Measurements from ENCODE around the gene MGAT4B. TPM values are rescaled to one million over a fixed set of nuclear protein-coding genes. Genes with fewer than 3 reads are reported as not detected.

Gene MGAT4B
- total and polyA plus RNA-seq, 4 donors, result 42.0 to 156 (median 83.7) TPM

- peaks cover 16 to 44% (median 36%) of the 10 kb centered on the region in 4 donors for H3K4me1 ChIP-seq (ENCODE audit: control insufficient read depth in 4 of 4, insufficient read depth in 4 of 4, low read length in 3 of 4)
- no peak overlapping the region for H3K9ac ChIP-seq (ENCODE audit: low read depth in 1 of 2, low read length in 2 of 2)
- peaks cover 9 to 43% (median 35%) of the 10 kb centered on the region in 4 donors for H3K36me3 ChIP-seq (ENCODE audit: control insufficient read depth in 4 of 4, insufficient read depth in 3 of 4, low read depth in 1 of 4, low read length in 3 of 4)
- no peak overlapping the region for H3K4me3 ChIP-seq (ENCODE audit: low read depth in 1 of 3, low read length in 3 of 3)
- H3K9me3 ChIP-seq (ENCODE audit: control insufficient read depth in 4 of 4, low read length in 3 of 4), result no peaks in the 10 kb centered on the region
- 91% methylated on average over 18 of the region's 18 CpGs for WGBS
- no peak for DNase-seq (ENCODE audit: low spot score)
- H3K27ac ChIP-seq (ENCODE audit: low read depth in 1 of 2, low read length in 2 of 2), result no peak overlapping the region
- no peak for TF ChIP-seq HNF4A (conservative IDR thresholded peaks at IDR 0.05)
- no peak for TF ChIP-seq FOXA2 (IDR thresholded peaks at IDR 0.05)
- TF ChIP-seq RXRA (IDR thresholded peaks at IDR 0.05), result no peak
- no peak for TF ChIP-seq REST (IDR thresholded peaks at IDR 0.05)
- TF ChIP-seq FOXA1 (IDR thresholded peaks at IDR 0.05), result no peak
- no peak for TF ChIP-seq SP1 (IDR thresholded peaks at IDR 0.05)
- no peaks in the 10 kb centered on the region for H3K27me3 ChIP-seq (ENCODE audit: control insufficient read depth in 4 of 4, insufficient read depth in 4 of 4, low read length in 3 of 4)
Measured at GRCh38 chr5:179768326-179769085, 38.2 kb downstream of the MGAT4B start.

DNA sequence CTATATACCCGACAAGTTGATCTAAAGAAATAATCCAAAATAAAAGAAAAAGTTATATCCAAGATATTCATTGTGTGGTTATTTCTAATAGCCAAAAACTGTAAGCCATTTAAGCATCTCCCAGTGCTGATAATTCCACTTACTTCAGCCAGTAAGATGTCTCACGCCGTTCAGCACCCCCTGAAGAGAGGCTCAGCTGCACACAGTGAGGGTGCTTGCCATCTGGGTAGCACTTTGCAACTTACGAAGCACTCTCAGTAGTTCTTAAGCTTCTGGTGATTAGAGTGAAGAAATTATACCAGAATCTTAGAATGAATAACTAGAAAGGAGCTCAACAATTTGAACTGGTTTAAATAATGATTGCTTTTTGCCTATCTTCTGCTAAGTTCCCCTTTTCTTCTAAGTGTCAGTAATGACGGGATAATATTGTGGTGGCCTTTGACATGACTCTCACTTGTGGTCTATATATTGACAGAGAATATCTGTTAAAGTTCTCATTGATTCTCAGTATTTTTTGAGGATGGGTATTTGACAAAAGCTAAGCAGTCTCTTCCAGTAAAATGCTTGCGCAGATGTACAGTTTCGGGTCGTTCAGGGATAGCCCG lies 39.1 kb downstream of the MGAT4B start:
- WGBS, result 91% methylated on average over 9 of the region's 9 CpGs
- Histone ChIP-seq H3K9ac (ENCODE audit: low read depth in 1 of 2, low read length in 2 of 2) (no peak overlapping the region), H3K27ac (ENCODE audit: low read depth in 1 of 2, low read length in 2 of 2) (no peak overlapping the region), H3K4me1 (ENCODE audit: control insufficient read depth in 4 of 4, insufficient read depth in 4 of 4, low read length in 3 of 4) (peaks cover 17 to 53% (median 45%) of the 10 kb centered on the region in 4 donors), H3K4me3 (ENCODE audit: low read depth in 1 of 3, low read length in 3 of 3) (no peak overlapping the region), H3K9me3 (ENCODE audit: control insufficient read depth in 4 of 4, low read length in 3 of 4) (no peaks in the 10 kb centered on the region), H3K36me3 (ENCODE audit: control insufficient read depth in 4 of 4, insufficient read depth in 3 of 4, low read depth in 1 of 4, low read length in 3 of 4) (peaks cover 9 to 37% (median 32%) of the 10 kb centered on the region in 4 donors), H3K27me3 (ENCODE audit: control insufficient read depth in 4 of 4, insufficient read depth in 4 of 4, low read length in 3 of 4) (no peaks in the 10 kb centered on the region)
- DNase-seq (ENCODE audit: low spot score), result no peak
- TF ChIP-seq ZBTB33 (IDR thresholded peaks at IDR 0.05) (no peak), TAF1 (conservative IDR thresholded peaks at IDR 0.05) (no peak), ATF3 (IDR thresholded peaks at IDR 0.05) (no peak), HNF4G (IDR thresholded peaks at IDR 0.05) (no peak), JUND (IDR thresholded peaks at IDR 0.05) (no peak), HNF4A (conservative IDR thresholded peaks at IDR 0.05) (no peak), GABPA (IDR thresholded peaks at IDR 0.05 in 1 of 2, conservative IDR thresholded peaks at IDR 0.05 in 1 of 2) (no peak), SP1 (IDR thresholded peaks at IDR 0.05) (no peak), FOXA2 (IDR thresholded peaks at IDR 0.05) (no peak), NR2F2 (IDR thresholded peaks at IDR 0.05) (no peak), RAD21 (IDR thresholded peaks at IDR 0.05) (no peak), YY1 (IDR thresholded peaks at IDR 0.05) (no peak), EGR1 (IDR thresholded peaks at IDR 0.05; ENCODE audit: low read depth in 2 of 2) (no peak), FOXA1 (IDR thresholded peaks at IDR 0.05) (no peak), REST (IDR thresholded peaks at IDR 0.05) (no peak), RXRA (IDR thresholded peaks at IDR 0.05) (no peak)
- TF ChIP-seq, protein P1, sequence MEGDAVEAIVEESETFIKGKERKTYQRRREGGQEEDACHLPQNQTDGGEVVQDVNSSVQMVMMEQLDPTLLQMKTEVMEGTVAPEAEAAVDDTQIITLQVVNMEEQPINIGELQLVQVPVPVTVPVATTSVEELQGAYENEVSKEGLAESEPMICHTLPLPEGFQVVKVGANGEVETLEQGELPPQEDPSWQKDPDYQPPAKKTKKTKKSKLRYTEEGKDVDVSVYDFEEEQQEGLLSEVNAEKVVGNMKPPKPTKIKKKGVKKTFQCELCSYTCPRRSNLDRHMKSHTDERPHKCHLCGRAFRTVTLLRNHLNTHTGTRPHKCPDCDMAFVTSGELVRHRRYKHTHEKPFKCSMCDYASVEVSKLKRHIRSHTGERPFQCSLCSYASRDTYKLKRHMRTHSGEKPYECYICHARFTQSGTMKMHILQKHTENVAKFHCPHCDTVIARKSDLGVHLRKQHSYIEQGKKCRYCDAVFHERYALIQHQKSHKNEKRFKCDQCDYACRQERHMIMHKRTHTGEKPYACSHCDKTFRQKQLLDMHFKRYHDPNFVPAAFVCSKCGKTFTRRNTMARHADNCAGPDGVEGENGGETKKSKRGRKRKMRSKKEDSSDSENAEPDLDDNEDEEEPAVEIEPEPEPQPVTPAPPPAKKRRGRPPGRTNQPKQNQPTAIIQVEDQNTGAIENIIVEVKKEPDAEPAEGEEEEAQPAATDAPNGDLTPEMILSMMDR (IDR thresholded peaks at IDR 0.05; ENCODE audit: low read depth, low read length, missing input control), result no peak
- TF ChIP-seq, protein P2, sequence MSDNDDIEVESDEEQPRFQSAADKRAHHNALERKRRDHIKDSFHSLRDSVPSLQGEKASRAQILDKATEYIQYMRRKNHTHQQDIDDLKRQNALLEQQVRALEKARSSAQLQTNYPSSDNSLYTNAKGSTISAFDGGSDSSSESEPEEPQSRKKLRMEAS (IDR thresholded peaks at IDR 0.05), result no peak
